GM12878 (cell line): ENCODE measurements around the gene SLC4A5. TPM values are rescaled to one million over a fixed set of nuclear protein-coding genes. Genes with fewer than 3 reads are reported as not detected.

Experiments
- ATAC-seq: fragments of 200-7000 bp; cut with Tn5 transposase; 3 replicates; pipeline ENCODE4 v1.9.1; 2020; ENCODE audit warnings: mild to moderate bottlenecking, moderate library complexity
- BruUV-seq: library from RNA; stranded (reverse); fragments of 400-500 nt; replicated peaks from 2 replicates; lab custom pipeline; 2021; lab: Mats Ljungman, UMichigan
- CTCF ChIA-PET: fragments of 300-600 bp; sonication (Branson Sonifier 250); formaldehyde crosslinking; extraction: SDS; loops from one replicate; lab custom pipeline; 2021; ENCODE audit warnings: inconsistent platforms; lab: Yijun Ruan, JAX
- POLR2A ChIA-PET: fragments of 350-600 bp; formaldehyde crosslinking; extraction: SDS; loops from one replicate; lab custom pipeline; 2021; ENCODE audit warnings: inconsistent platforms; lab: Charles Lee
- RAD21 ChIA-PET: fragments of 300-600 bp; sonication (Branson Sonifier 250); formaldehyde crosslinking; loops from one replicate; lab custom pipeline; 2023; ENCODE audit warnings: antibody characterized with exemption; ENCODE audit not compliant: unreplicated experiment; lab: Charles Lee
- SMC1A ChIA-PET: fragments of 300-600 bp; sonication (Branson Sonifier 250); formaldehyde crosslinking; loops from one replicate; lab custom pipeline; 2023; ENCODE audit not compliant: unreplicated experiment, uncharacterized antibody; lab: Charles Lee
- DNase-seq: peaks from one replicate; pipeline ENCODE4 v3.0.0-alpha.2; 2011; ENCODE audit warnings: low read depth, low spot score
- FAIRE-seq: peaks from 3 replicates; lab custom pipeline; 2011; peaks lifted over from hg19 to GRCh38; lab: Jason Lieb, UNC
- H2AFZ ChIP-seq: 2 replicates; pipeline ENCODE4 v1.6.0; 2011; ENCODE audit warnings: low read depth, low read length, control low read depth; ENCODE audit not compliant: control insufficient read depth
- H3K27ac ChIP-seq: 2 replicates; pipeline ENCODE4 v1.5.1; 2011; ENCODE audit warnings: control low read depth; ENCODE audit not compliant: control insufficient read depth, insufficient read depth
- H3K27me3 ChIP-seq, 2 experiments: replicated peaks in 1 of 2; 2 replicates each; pipeline versions ENCODE4 v1.6.0 to v1.6.1; 2011; ENCODE audit warnings: low read length in 1 of 2; ENCODE audit not compliant: control insufficient read depth in 2 of 2, insufficient read depth in 2 of 2
- H3K36me3 ChIP-seq, 2 experiments: 2 replicates each; pipeline ENCODE4 v1.5.1; 2011; ENCODE audit warnings: low read length in 1 of 2; ENCODE audit not compliant: control insufficient read depth in 2 of 2, insufficient read depth in 2 of 2
- H3K4me1 ChIP-seq: 2 replicates; pipeline ENCODE4 v1.6.1; 2011; ENCODE audit warnings: mild to moderate bottlenecking, low read length, moderate library complexity, mixed read lengths; ENCODE audit not compliant: control insufficient read depth, insufficient read depth
- H3K4me2 ChIP-seq: 2 replicates; pipeline ENCODE4 v1.6.0; 2011; ENCODE audit warnings: control low read depth; ENCODE audit not compliant: control insufficient read depth, insufficient read depth
- H3K4me3 ChIP-seq: fragments of 200-600 bp; sonication (generic); 2 replicates; pipeline ENCODE4 v1.5.1; 2016
- H3K79me2 ChIP-seq: 2 replicates; pipeline ENCODE4 v1.6.0; 2011; ENCODE audit warnings: low read length; ENCODE audit not compliant: control insufficient read depth, insufficient read depth
- H3K9ac ChIP-seq: 2 replicates; pipeline ENCODE4 v1.8.0; 2011; ENCODE audit warnings: low read length, control low read depth, mixed read lengths; ENCODE audit not compliant: control insufficient read depth, insufficient read depth
- H3K9me3 ChIP-seq: replicated peaks from 3 replicates; pipeline ENCODE4 v1.5.1; 2011; ENCODE audit warnings: mild to moderate bottlenecking, low read length; ENCODE audit not compliant: control insufficient read depth, insufficient read depth
- H4K20me1 ChIP-seq: 2 replicates; pipeline ENCODE4 v1.6.0; 2011; ENCODE audit not compliant: control insufficient read depth, insufficient read depth
- BCL11A ChIP-seq: IDR thresholded peaks from 2 replicates; pipeline ENCODE4 v1.6.1; 2011; ENCODE audit warnings: low read depth, low read length
- CBX5 ChIP-seq: sonication (generic); IDR thresholded peaks from 2 replicates; pipeline ENCODE4 v1.6.1; 2016; ENCODE audit warnings: low read depth, moderate library complexity, mild to moderate bottlenecking, inconsistent platforms
- CREM ChIP-seq: IDR thresholded peaks from 2 replicates; pipeline ENCODE4 v1.6.1; 2014; ENCODE audit warnings: antibody characterized with exemption, low read depth
- FOXM1 ChIP-seq: IDR thresholded peaks from 2 replicates; pipeline ENCODE4 v1.6.1; 2012; ENCODE audit warnings: low read depth, mild to moderate bottlenecking, inconsistent platforms, low read length, moderate library complexity
- JUND ChIP-seq: IDR thresholded peaks from 2 replicates; pipeline ENCODE4 v1.6.1; 2012; ENCODE audit warnings: low read depth, mild to moderate bottlenecking, low read length, improper control_type of control experiment, moderate library complexity
- KDM1A ChIP-seq: fragments of 200-600 bp; sonication (generic); IDR thresholded peaks from 2 replicates; pipeline ENCODE4 v1.6.1; 2016; ENCODE audit warnings: borderline replicate concordance
- MAX ChIP-seq: IDR thresholded peaks from 2 replicates; pipeline ENCODE4 v1.6.1; 2012; ENCODE audit warnings: low read depth, low read length, improper control_type of control experiment
- MXI1 ChIP-seq: fragments of 150-350 bp; IDR thresholded peaks from 2 replicates; pipeline ENCODE4 v1.6.1; 2011; ENCODE audit warnings: low read depth, mild to moderate bottlenecking, inconsistent platforms, low read length, improper control_type of control experiment
- MYB ChIP-seq: fragments of 150-350 bp; IDR thresholded peaks from 2 replicates; pipeline ENCODE4 v1.6.1; 2014; ENCODE audit warnings: mild to moderate bottlenecking, low read depth, low read length, borderline replicate concordance
- NFYB ChIP-seq: IDR thresholded peaks from 2 replicates; pipeline ENCODE4 v1.6.1; 2011; ENCODE audit warnings: low read depth, mild to moderate bottlenecking, low read length, improper control_type of control experiment, moderate library complexity; ENCODE audit not compliant: insufficient read depth
- PAX5 ChIP-seq: IDR thresholded peaks from 2 replicates; pipeline ENCODE4 v1.6.1; 2011; ENCODE audit warnings: low read depth, low read length, borderline replicate concordance
- PML ChIP-seq: IDR thresholded peaks from 2 replicates; pipeline ENCODE4 v1.6.1; 2012; ENCODE audit warnings: low read length, inconsistent platforms
- RAD21 ChIP-seq: IDR thresholded peaks from 2 replicates; pipeline ENCODE4 v1.6.1; 2011; ENCODE audit warnings: mild to moderate bottlenecking, low read depth, low read length, moderate library complexity; ENCODE audit not compliant: insufficient read depth
- SIN3A ChIP-seq: IDR thresholded peaks from 2 replicates; pipeline ENCODE4 v1.6.1; 2012; ENCODE audit warnings: low read depth, low read length, improper control_type of control experiment
- SREBF2 ChIP-seq: IDR thresholded peaks from 2 replicates; pipeline ENCODE4 v1.6.1; 2012; ENCODE audit warnings: mild to moderate bottlenecking, low read length
- ZNF274 ChIP-seq: IDR thresholded peaks from one replicate; pipeline ENCODE4 v1.8.0; 2011; ENCODE audit not compliant: insufficient read length, insufficient read depth
- ZNF384 ChIP-seq: IDR thresholded peaks from 2 replicates; pipeline ENCODE4 v1.6.1; 2012; ENCODE audit warnings: low read depth, mild to moderate bottlenecking, low read length, improper control_type of control experiment, borderline replicate concordance
- WGBS: methylation state at CpG from one replicate; pipeline ENCODE4 v1.1.6; 2016; ENCODE audit warnings: low lambda C conversion rate; ENCODE audit not compliant: insufficient replicate concordance, insufficient coverage; ENCODE audit errors: missing lambda C conversion rate; 5-methylcytosine and 5-hydroxymethylcytosine counted together
- in situ Hi-C: fragments of 300-500 bp; cut with MboI; formaldehyde crosslinking; loops from 9 replicates; pipeline ENCODE4 v1.14.3; 2018; ENCODE audit warnings: mixed read lengths
- intact Hi-C: fragments of 100-400 bp; cut with micrococcal nuclease; formaldehyde crosslinking; loops from one replicate; pipeline ENCODE4 v1.14.2; 2022; ENCODE audit not compliant: unreplicated experiment
- polyA plus RNA-seq, 11 experiments: library from polyadenylated mRNA; depleted of rRNA in 4 of 11; unstranded in 6 of 11; stranded (reverse) in 5 of 11; fragments of >200 nt; fragmentation: Nextera tagmentation in 4 of 11; fragmentation: Illumina TruSeq in 1 of 11; extraction: Ambion mirVana in 4 of 11; extraction: Trizol in 1 of 11; gene quantifications; 1 replicate in 1 of 11; 2 replicates in 10 of 11; pipeline versions ENCODE4 v1.2.1 to v1.2.3, GENCODE V29; 2011 to 2016; ENCODE audit warnings: inconsistent platforms in 2 of 11, missing spikeins in 2 of 11, low read depth in 1 of 11
- total RNA-seq, 4 experiments: library from RNA; depleted of rRNA in 3 of 4; stranded (reverse); fragments of >200 nt in 3 of 4; fragmentation: Illumina TruSeq in 1 of 4; extraction: Trizol in 1 of 4; gene quantifications; 2 replicates each; pipeline versions ENCODE4 v1.2.1 to v1.2.3, GENCODE V29; 2013 to 2021

Gene SLC4A5
- total and polyA plus RNA-seq, 10 of the 15 experiments (the other 5 are each of a cell fraction or from before 2014, with no cell fraction given): 0.15 to 4.7 (median 1.6) TPM

GRCh38 chr2:74373221-74373676, 30.0 kb upstream of the SLC4A5 start:
- H3K4me3 ChIP-seq: no peak overlapping the region
- CTCF ChIA-PET: no interaction called here
- TF ChIP-seq MAX (no peak), BCL11A (no peak), CREM (no peak), MYB (no peak), CBX5 (no peak), PAX5 (no peak), JUND (no peak)
- TF ChIP-seq, all 136 proteins: peak for 0
- ATAC-seq (no peak), DNase-seq (no peak), FAIRE-seq (no peak)
- no peak overlapping the region for H3K27ac ChIP-seq
- H4K20me1 ChIP-seq: no peaks in the 10 kb centered on the region
- POLR2A ChIA-PET: no interaction called here
- no peaks in the 10 kb centered on the region for H3K79me2 ChIP-seq
- SMC1A ChIA-PET: no interaction called here
- H3K36me3 ChIP-seq: peaks cover 24% of the 10 kb centered on the region in 2 experiments; a peak in 3 of 4 replicates
- intact Hi-C loops: no loop called here
- in situ Hi-C loops: no loop called here
- no peak overlapping the region for H3K4me2 ChIP-seq
- no peaks in the 10 kb centered on the region for H3K9me3 ChIP-seq
- no peak overlapping the region for H3K9ac ChIP-seq
- H3K27me3 ChIP-seq: no peaks in the 10 kb centered on the region
- 94% methylated on average over 5 of the region's 5 CpGs for WGBS
- RAD21 ChIA-PET: no interaction called here
- no peaks in the 10 kb centered on the region for H3K4me1 ChIP-seq
- H2AFZ ChIP-seq: no peak overlapping the region
- BruUV-seq: no TSS peak

- ChIA-PET SMC1A (no interaction called here), RAD21 (no interaction called here), POLR2A (no interaction called here), CTCF (no interaction called here)
- H3K4me2 ChIP-seq: no peak overlapping the region
- in situ Hi-C loops (no loop called here), intact Hi-C loops (no loop called here)
- no peak overlapping the region for H3K4me3 ChIP-seq
- WGBS: 92% methylated on average over 6 of the region's 6 CpGs
- H3K9ac ChIP-seq: no peak overlapping the region
- no peak overlapping the region for H2AFZ ChIP-seq
- no peaks in the 10 kb centered on the region for H3K4me1 ChIP-seq
- ATAC-seq: no peak
- no peaks in the 10 kb centered on the region for H3K9me3 ChIP-seq
- H4K20me1 ChIP-seq: no peaks in the 10 kb centered on the region
- H3K27ac ChIP-seq: no peak overlapping the region
- no peak for FAIRE-seq
- no TSS peak for BruUV-seq
- DNase-seq: no peak
- H3K36me3 ChIP-seq: peaks cover 19 to 24% of the 10 kb centered on the region in 2 experiments; a peak in 3 of 4 replicates
- H3K79me2 ChIP-seq: no peaks in the 10 kb centered on the region
- H3K27me3 ChIP-seq: no peaks in the 10 kb centered on the region
- no peak for TF ChIP-seq SIN3A
- TF ChIP-seq SREBF2: no peak
- no peak for TF ChIP-seq MYB
- no peak for TF ChIP-seq FOXM1
- no peak for TF ChIP-seq KDM1A
- no peak for TF ChIP-seq ZNF274
- no peak for TF ChIP-seq ZNF384
- TF ChIP-seq RAD21: no peak
- no peak for TF ChIP-seq NFYB
- no peak for TF ChIP-seq MXI1
- no peak for TF ChIP-seq PML
Measured at GRCh38 chr2:74372674-74373073, 29.5 kb upstream of the SLC4A5 start.
